GM10248 (cell line): ENCODE data around the gene ENOX1.

Experiments used
- CTCF ChIA-PET: fragments of 300-600 bp; sonication (Branson Sonifier 250); formaldehyde crosslinking; extraction: SDS; loops from one replicate; lab custom pipeline; 2021; ENCODE audit warnings: antibody characterized with exemption; lab: Yijun Ruan, JAX
- POLR2A ChIA-PET: fragments of 350-650 bp; sonication (Branson Sonifier 250); formaldehyde crosslinking; extraction: SDS; loops from one replicate; lab custom pipeline; 2020; ENCODE audit warnings: antibody characterized with exemption; lab: Yijun Ruan, JAX
- DNase-seq: peaks from one replicate; pipeline ENCODE4 v3.0.0; 2012; ENCODE audit errors: extremely low spot score
- CTCF ChIP-seq: IDR thresholded peaks from 2 replicates; pipeline ENCODE4 v1.5.1; 2012; ENCODE audit warnings: mild to moderate bottlenecking, low read depth; ENCODE audit errors: extremely low read depth, missing control alignments, control extremely low read depth

The ENOX1 gene

GRCh38 chr13:43800828-43801227, 14.1 kb upstream of the ENOX1 start:
- ChIA-PET CTCF (interaction anchor here (0.7 to 1.6 kb wide), 6 partner anchors 8 to 1206 kb away, joined by 3 to 4 read pairs (median 4); no protein-coding TSS in a partner anchor), POLR2A (no interaction called here)
- TF ChIP-seq CTCF = no peak
- DNase-seq = no peak

GRCh38 chr13:43799191-43799590, 12.4 kb upstream of the ENOX1 start:
- no peak for DNase-seq
- no peak for TF ChIP-seq CTCF
- POLR2A ChIA-PET = no interaction called here
- CTCF ChIA-PET = no interaction called here

- no peak for TF ChIP-seq CTCF
- ChIA-PET CTCF (no interaction called here), POLR2A (no interaction called here)
- DNase-seq = no peak
Observed at GRCh38 chr13:43797869-43798268, 11.1 kb upstream of the ENOX1 start.

- CTCF ChIA-PET = interaction anchor here (2.9 kb wide), 1 partner anchor 7 kb away, joined by 16 read pairs; no protein-coding TSS in a partner anchor
- no peak for TF ChIP-seq CTCF
- POLR2A ChIA-PET = no interaction called here
- DNase-seq = no peak
Observed at GRCh38 chr13:43797159-43797558, 10.4 kb upstream of the ENOX1 start.

DNA sequence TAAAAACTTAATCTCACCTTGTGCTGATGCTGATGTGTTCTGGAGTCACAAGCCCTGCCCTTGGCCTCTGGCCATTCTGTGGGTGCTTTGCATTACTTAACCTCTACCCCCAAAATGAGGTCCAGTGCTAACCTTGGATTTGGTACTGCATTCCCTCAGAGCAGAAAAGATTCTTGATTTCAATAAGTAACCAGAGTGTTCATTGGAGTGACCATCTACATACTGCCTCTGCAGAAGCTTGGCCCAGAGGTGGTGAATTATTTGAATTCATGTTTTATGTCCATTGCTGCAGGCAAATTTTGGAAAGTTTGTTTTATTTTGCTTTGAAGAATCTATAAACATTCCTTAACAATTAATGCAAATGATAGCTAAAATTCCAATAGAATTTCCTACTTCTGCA, 7.6 kb upstream of the ENOX1 start:
- ChIA-PET POLR2A (no interaction called here), CTCF (interaction anchor here (0.8 to 2.9 kb wide), 2 partner anchors 9 to 709 kb away, joined by 3 to 16 read pairs; no protein-coding TSS in a partner anchor)
- no peak for DNase-seq
- no peak for TF ChIP-seq CTCF

GRCh38 chr13:43792076-43792881, 5.5 kb upstream of the ENOX1 start:
- CTCF ChIA-PET = interaction anchor here (1.0 to 2.2 kb wide), 8 partner anchors 8 to 822 kb away, joined by 3 to 11 read pairs (median 4); no protein-coding TSS in a partner anchor
- DNase-seq = no peak
- no peak for TF ChIP-seq CTCF
- POLR2A ChIA-PET = no interaction called here
